K562 (cell line): Measurements from ENCODE around the gene EFNA5. TPM values are rescaled to one million over a fixed set of nuclear protein-coding genes. Genes with fewer than 3 reads are reported as not detected.

Experiments
- ATAC-seq: fragments of 200-7000 bp; cut with Tn5 transposase; 3 replicates; pipeline ENCODE4 v1.9.1; 2020; ENCODE audit warnings: moderate library complexity
- BruUV-seq: library from RNA; stranded (reverse); fragments of 400-500 nt; replicated peaks from 2 replicates; lab custom pipeline; 2021; lab: Mats Ljungman, UMichigan
- CTCF ChIA-PET: fragments of 300-600 bp; formaldehyde crosslinking; extraction: SDS; loops from one replicate; lab custom pipeline; 2021; ENCODE audit warnings: low intra/inter-chr PET ratio; lab: Yijun Ruan, JAX
- POLR2A ChIA-PET: fragments of 300-600, 350-650 bp; sonication (Branson Sonifier 250); formaldehyde crosslinking; extraction: SDS; loops from one replicate; lab custom pipeline; 2021; ENCODE audit warnings: antibody characterized with exemption, inconsistent platforms; lab: Yijun Ruan, JAX
- DNase-seq, 4 experiments: peaks; one replicate each; pipeline versions ENCODE4 v3.0.0 to v3.0.0-alpha.2; 2011 to 2018; ENCODE audit warnings: low spot score in 3 of 4, mixed read lengths in 3 of 4; ENCODE audit errors: extremely low read depth in 1 of 4
- FAIRE-seq: peaks from 2 replicates; lab custom pipeline; 2011; peaks lifted over from hg19 to GRCh38; lab: Jason Lieb, UNC
- H2AFZ ChIP-seq: 2 replicates; pipeline ENCODE4 v1.6.0; 2011; ENCODE audit warnings: low read depth, low read length, control low read depth, inconsistent platforms
- H3K27ac ChIP-seq: fragments of 200-600 bp; 3 replicates; pipeline ENCODE4 v1.8.0; 2011; ENCODE audit warnings: low read depth, mild to moderate bottlenecking, control low read depth, inconsistent platforms, low read length, moderate library complexity, mixed read lengths; ENCODE audit errors: extremely low read depth
- H3K27me3 ChIP-seq, 2 experiments: fragments of 300-600 bp in 1 of 2; 2 replicates in 1 of 2; 3 replicates in 1 of 2; pipeline versions ENCODE4 v1.6.0 to v1.8.0; 2011; ENCODE audit warnings: inconsistent platforms in 2 of 2, low read length in 2 of 2, mild to moderate bottlenecking in 1 of 2, mixed read lengths in 1 of 2, moderate library complexity in 1 of 2; ENCODE audit not compliant: control insufficient read depth in 2 of 2, insufficient read depth in 2 of 2
- H3K36me3 ChIP-seq: fragments of 300-600 bp; 3 replicates; pipeline ENCODE4 v1.8.0; 2011; ENCODE audit warnings: mild to moderate bottlenecking, low read length, inconsistent platforms; ENCODE audit not compliant: control insufficient read depth, insufficient read depth
- H3K4me1 ChIP-seq, 2 experiments: fragments of 200-600 bp in 1 of 2; replicated peaks in 1 of 2; 2 replicates in 1 of 2; 3 replicates in 1 of 2; pipeline versions ENCODE4 v1.5.1 to v1.8.0; 2011; ENCODE audit warnings: inconsistent platforms in 2 of 2, low read length in 2 of 2, mild to moderate bottlenecking in 1 of 2, mixed read lengths in 1 of 2, moderate library complexity in 1 of 2; ENCODE audit not compliant: control insufficient read depth in 2 of 2, insufficient read depth in 2 of 2
- H3K4me2 ChIP-seq: 2 replicates; pipeline ENCODE4 v1.6.1; 2011; ENCODE audit warnings: low read length, control low read depth, inconsistent platforms, mixed read lengths; ENCODE audit not compliant: insufficient read depth
- H3K4me3 ChIP-seq: fragments of 200-600 bp; sonication (generic), shearing (Covaris generic); 2 replicates; pipeline ENCODE4 v1.5.1; 2016; ENCODE audit warnings: control low read depth, inconsistent platforms
- H3K79me2 ChIP-seq: fragments of 200-600 bp; 3 replicates; pipeline ENCODE4 v1.8.0; 2011; ENCODE audit warnings: low read length, inconsistent platforms; ENCODE audit not compliant: control insufficient read depth, insufficient read depth
- H3K9ac ChIP-seq, 2 experiments: 2 replicates each; pipeline versions ENCODE4 v1.6.0 to v1.6.1; 2011; ENCODE audit warnings: low read depth in 2 of 2, low read length in 2 of 2, control low read depth in 1 of 2, inconsistent platforms in 1 of 2, mild to moderate bottlenecking in 1 of 2, mixed read lengths in 1 of 2; ENCODE audit not compliant: insufficient read depth in 1 of 2
- H3K9me1 ChIP-seq: one replicate; pipeline ENCODE4 v1.6.0; 2011; ENCODE audit warnings: inconsistent platforms, mild to moderate bottlenecking, low read length, moderate library complexity; ENCODE audit not compliant: control insufficient read depth, insufficient read depth
- H3K9me3 ChIP-seq: replicated peaks from 2 replicates; pipeline ENCODE4 v1.5.1; 2011; ENCODE audit warnings: low read depth, low read length, inconsistent platforms; ENCODE audit not compliant: control insufficient read depth, insufficient read depth
- H4K20me1 ChIP-seq: replicated peaks from 2 replicates; pipeline ENCODE4 v1.6.1; 2011; ENCODE audit warnings: low read length, inconsistent platforms, mixed read lengths; ENCODE audit not compliant: control insufficient read depth, insufficient read depth
- ATF1 ChIP-seq, 2 experiments: fragments of 450-650 bp in 1 of 2; IDR thresholded peaks; 2 replicates each; pipeline ENCODE4 v1.6.1; 2016; ENCODE audit warnings: missing compliant biosample characterization in 1 of 2, missing genetic modification characterization in 1 of 2
- DACH1 ChIP-seq: fragments of 450-650 bp; IDR thresholded peaks from 2 replicates; pipeline ENCODE4 v1.6.1; 2018; ENCODE audit not compliant: partially characterized antibody
- DIDO1 ChIP-seq: fragments of 450-650 bp; IDR thresholded peaks from 2 replicates; pipeline ENCODE4 v1.6.1; 2016; ENCODE audit warnings: low read depth, missing biosample characterization, missing genetic modification characterization
- EGR1 ChIP-seq: fragments of 450-650 bp; conservative IDR thresholded peaks from 2 replicates; pipeline ENCODE4 v1.6.1; 2017; ENCODE audit warnings: mild to moderate bottlenecking
- EP300 ChIP-seq: IDR thresholded peaks from 2 replicates; pipeline ENCODE4 v1.6.1; 2012; ENCODE audit warnings: low read length, improper control_type of control experiment
- FOS ChIP-seq: IDR thresholded peaks from 3 replicates; pipeline ENCODE4 v1.6.1; 2011; ENCODE audit not compliant: insufficient read length; ENCODE audit errors: extremely low read depth
- MAFF ChIP-seq: IDR thresholded peaks from 2 replicates; pipeline ENCODE4 v1.6.1; 2012; ENCODE audit warnings: low read length, improper control_type of control experiment
- NFXL1 ChIP-seq: fragments of 450-650 bp; formaldehyde crosslinking; IDR thresholded peaks from 2 replicates; pipeline ENCODE4 v1.4.0; 2021; ENCODE audit warnings: mild to moderate bottlenecking
- NFYB ChIP-seq: IDR thresholded peaks from 2 replicates; pipeline ENCODE4 v1.6.1; 2011; ENCODE audit warnings: mild to moderate bottlenecking, moderate library complexity; ENCODE audit not compliant: insufficient read length; ENCODE audit errors: extremely low read depth
- POLR2A ChIP-seq: fragments of 450-650 bp; conservative IDR thresholded peaks from 2 replicates; pipeline ENCODE4 v1.6.1; 2016
- POLR2H ChIP-seq: IDR thresholded peaks from 2 replicates; pipeline ENCODE4 v1.6.1; 2016; ENCODE audit warnings: missing genetic modification characterization, low read depth, mild to moderate bottlenecking, control low read depth, missing compliant biosample characterization, moderate library complexity
- SIRT6 ChIP-seq: IDR thresholded peaks from one replicate; pipeline ENCODE4 v1.6.1; 2012; ENCODE audit warnings: low read depth, mild to moderate bottlenecking, control low read depth, inconsistent platforms, low read length, moderate library complexity
- SLC30A9 ChIP-seq: fragments of 250-450 bp; sonication (Bioruptor Pico); IDR thresholded peaks from 2 replicates; pipeline ENCODE4 v1.8.0; 2022; ENCODE audit warnings: mild to moderate bottlenecking, moderate library complexity
- SNRNP70 ChIP-seq: fragments of 200-400 bp; formaldehyde crosslinking; optimal IDR thresholded peaks from 2 replicates; pipeline ENCODE3; 2017; ENCODE audit warnings: low read depth, low read length
- THRAP3 ChIP-seq: fragments of 450-650 bp; IDR thresholded peaks from 2 replicates; pipeline ENCODE4 v1.6.1; 2016; ENCODE audit warnings: mild to moderate bottlenecking, inconsistent platforms, borderline replicate concordance
- TOE1 ChIP-seq, 2 experiments: fragments of 450-650 bp in 1 of 2; sonication (generic) in 1 of 2; formaldehyde crosslinking in 1 of 2; IDR thresholded peaks; 2 replicates each; pipeline versions ENCODE4 v1.7.1 to v1.8.0; 2016 to 2022; ENCODE audit warnings: borderline replicate concordance in 2 of 2, mild to moderate bottlenecking in 2 of 2, antibody characterized with exemption in 1 of 2, inconsistent platforms in 1 of 2, low read depth in 1 of 2, missing genetic modification reagents in 1 of 2, moderate library complexity in 1 of 2
- U2AF1 ChIP-seq: fragments of 200-400 bp; formaldehyde crosslinking; optimal IDR thresholded peaks from 2 replicates; pipeline ENCODE3; 2017; ENCODE audit warnings: mild to moderate bottlenecking, low read depth, low read length, moderate library complexity
- ZBTB17 ChIP-seq: fragments of 450-650 bp; formaldehyde crosslinking; IDR thresholded peaks from 2 replicates; pipeline ENCODE4 v1.4.0; 2020; ENCODE audit warnings: mild to moderate bottlenecking
- ZBTB43 ChIP-seq: sonication (generic); formaldehyde crosslinking; IDR thresholded peaks from 2 replicates; pipeline ENCODE4 v1.8.0; 2023; ENCODE audit warnings: mild to moderate bottlenecking, missing genetic modification reagents
- ZNF140 ChIP-seq: fragments of 250-450 bp; sonication (Bioruptor Pico); IDR thresholded peaks from 2 replicates; pipeline ENCODE4 v1.8.0; 2021; ENCODE audit warnings: moderate library complexity, mild to moderate bottlenecking, inconsistent platforms
- ZNF165 ChIP-seq: fragments of 250-450 bp; sonication (Bioruptor Pico); IDR thresholded peaks from 2 replicates; pipeline ENCODE4 v1.4.0; 2020; ENCODE audit warnings: borderline replicate concordance
- WGBS: fragments of 100-300 bp; shearing (Covaris generic); methylation state at CpG from one replicate; pipeline ENCODE4 v1.1.6; 2016; ENCODE audit warnings: low coverage, mixed read lengths; ENCODE audit not compliant: insufficient coverage; ENCODE audit errors: missing lambda C conversion rate; 5-methylcytosine and 5-hydroxymethylcytosine counted together
- in situ Hi-C: fragments of 300-500 bp; cut with MboI; formaldehyde crosslinking; loops from 4 replicates; pipeline ENCODE4 v1.15.0; 2018; ENCODE audit warnings: inconsistent platforms, mixed read lengths
- intact Hi-C: fragments of 100-400 bp; cut with micrococcal nuclease; formaldehyde crosslinking; loops from 2 replicates; pipeline ENCODE4 v1.14.2; 2022
- polyA plus RNA-seq, 8 experiments: library from polyadenylated mRNA; depleted of rRNA in 4 of 8; stranded (reverse) in 5 of 8; unstranded in 3 of 8; fragments of >200 nt; fragmentation: Nextera tagmentation in 2 of 8; fragmentation: Illumina TruSeq in 1 of 8; extraction: Ambion mirVana in 2 of 8; extraction: Trizol in 1 of 8; gene quantifications; 2 replicates each; pipeline versions ENCODE4 v1.2.1 to v1.2.3, GENCODE V29; 2011 to 2014; ENCODE audit warnings: inconsistent platforms in 1 of 8, missing spikeins in 1 of 8
- total RNA-seq, 7 experiments: library from RNA; depleted of rRNA in 6 of 7; stranded (reverse); fragments of >200 nt in 6 of 7; fragmentation: Illumina TruSeq in 2 of 7; extraction: Trizol in 2 of 7; gene quantifications; 2 replicates each; pipeline versions ENCODE4 v1.2.1 to v1.2.3, GENCODE V29; 2011 to 2021; ENCODE audit warnings: low replicate concordance in 1 of 7

Gene EFNA5
- total and polyA plus RNA-seq, 9 of the 15 experiments (the other 6 are each of a cell fraction or from before 2014, with no cell fraction given): 0.20 TPM; not detected in 8

- FAIRE-seq: no peak
- H3K79me2 ChIP-seq: no peaks in the 10 kb centered on the region
- BruUV-seq: no TSS peak
Observed at GRCh38 chr5:107391787-107392186, 278.9 kb downstream of the EFNA5 start.

GRCh38 chr5:107389775-107390148 lies 281.0 kb downstream of the EFNA5 start:
- ChIA-PET CTCF (no interaction called here), POLR2A (no interaction called here)
- H3K27me3 ChIP-seq: no peaks in the 10 kb centered on the region
- intact Hi-C loops: no loop called here
- no peak overlapping the region for H3K4me2 ChIP-seq
- TF ChIP-seq U2AF1 (no peak), SNRNP70 (no peak), DACH1 (no peak), ZBTB17 (CRISPR knock-in tag) (no peak), ATF1 (CRISPR knock-in tag; IDR thresholded peaks at IDR 0.05) (no peak), ATF1 (tag; IDR thresholded peaks at IDR 0.05) (no peak), EGR1 (no peak), EP300 (no peak), ZBTB43 (no peak), SIRT6 (no peak), POLR2A (no peak), NFXL1 (CRISPR knock-in tag) (no peak), MAFF (no peak), ZNF140 (CRISPR knock-in tag) (no peak)
- H3K4me3 ChIP-seq: no peak overlapping the region
- H3K9me1 ChIP-seq: no peaks in the 10 kb centered on the region
- in situ Hi-C loops: no loop called here
- no peak overlapping the region for H2AFZ ChIP-seq
- 0% methylated on average over 1 of the region's 1 CpG for WGBS
- FAIRE-seq: no peak
- H3K9ac ChIP-seq: no peak overlapping the region
- H4K20me1 ChIP-seq: no peaks in the 10 kb centered on the region
- no peaks in the 10 kb centered on the region for H3K9me3 ChIP-seq
- no peak overlapping the region for H3K27ac ChIP-seq
- H3K4me1 ChIP-seq: no peaks in the 10 kb centered on the region
- H3K79me2 ChIP-seq: no peaks in the 10 kb centered on the region
- BruUV-seq: no TSS peak
- no peaks in the 10 kb centered on the region for H3K36me3 ChIP-seq
- DNase-seq: no peak
- no peak for ATAC-seq

More at GRCh38 chr5:107391787-107392186, 278.9 kb downstream of the EFNA5 start:
- in situ Hi-C loops: no loop called here
- WGBS: 2% methylated on average over 5 of the region's 5 CpGs
- Histone ChIP-seq H3K4me3 (no peak overlapping the region), H3K27me3 (no peaks in the 10 kb centered on the region), H3K27ac (no peak overlapping the region), H4K20me1 (no peaks in the 10 kb centered on the region), H3K9ac (no peak overlapping the region), H3K4me2 (no peak overlapping the region), H3K9me3 (no peaks in the 10 kb centered on the region), H3K4me1 (no peaks in the 10 kb centered on the region), H3K36me3 (no peaks in the 10 kb centered on the region), H2AFZ (no peak overlapping the region), H3K9me1 (no peaks in the 10 kb centered on the region)
- ATAC-seq (no peak), DNase-seq (no peak)
- CTCF ChIA-PET: no interaction called here
- TF ChIP-seq POLR2H: no peak
- TF ChIP-seq SNRNP70: no peak
- TF ChIP-seq NFYB: no peak
- no peak for TF ChIP-seq DIDO1 (tag)
- TF ChIP-seq TOE1 (IDR thresholded peaks at IDR 0.05; ENCODE audit: borderline replicate concordance): no peak
- TF ChIP-seq TOE1 (CRISPR knock-in tag; IDR thresholded peaks at IDR 0.05; ENCODE audit: borderline replicate concordance, low read depth): no peak
- no peak for TF ChIP-seq FOS
- no peak for TF ChIP-seq THRAP3
- no peak for TF ChIP-seq SLC30A9
- TF ChIP-seq ZNF165 (CRISPR knock-in tag): no peak
- intact Hi-C loops: no loop called here
- POLR2A ChIA-PET: no interaction called here
